Mesenchymal stem cell (in vitro differentiated cells and primary cell): ENCODE results near the gene EDNRA.

Source experiments
- DNase-seq: peaks from one replicate; pipeline ENCODE4 v3.0.0-alpha.2; 2013
- H2AFZ ChIP-seq: one replicate; pipeline ENCODE4 v1.6.1; 2013; ENCODE audit warnings: low read depth, mild to moderate bottlenecking, control low read depth, inconsistent platforms, low read length, moderate library complexity
- H2AK5ac ChIP-seq: 2 replicates; pipeline ENCODE4 v1.6.1; 2013; ENCODE audit warnings: low read length, moderate library complexity, mild to moderate bottlenecking, inconsistent platforms; ENCODE audit not compliant: severe bottlenecking
- H2BK120ac ChIP-seq: one replicate; pipeline ENCODE4 v1.6.1; 2013; ENCODE audit warnings: low read depth, mild to moderate bottlenecking, inconsistent platforms, low read length, moderate library complexity
- H2BK12ac ChIP-seq, 2 experiments: one replicate each; pipeline ENCODE4 v1.6.1; 2013; ENCODE audit warnings: inconsistent platforms in 2 of 2, low read length in 2 of 2, mild to moderate bottlenecking in 2 of 2, moderate library complexity in 2 of 2, control low read depth in 1 of 2
- H2BK15ac ChIP-seq: one replicate; pipeline ENCODE4 v1.6.1; 2013; ENCODE audit warnings: mild to moderate bottlenecking, low read depth, inconsistent platforms; ENCODE audit not compliant: poor library complexity, severe bottlenecking
- H2BK5ac ChIP-seq: 2 replicates; pipeline ENCODE4 v1.6.1; 2013; ENCODE audit warnings: low read depth, mild to moderate bottlenecking, low read length, control low read depth, inconsistent platforms; ENCODE audit not compliant: poor library complexity, severe bottlenecking
- H3K14ac ChIP-seq, 2 experiments: one replicate each; pipeline ENCODE4 v1.6.1; 2013; ENCODE audit warnings: inconsistent platforms in 2 of 2, low read length in 2 of 2, control low read depth in 1 of 2, mild to moderate bottlenecking in 1 of 2, moderate library complexity in 1 of 2
- H3K18ac ChIP-seq, 2 experiments: one replicate each; pipeline ENCODE4 v1.6.1; 2013; ENCODE audit warnings: inconsistent platforms in 2 of 2, low read length in 2 of 2, control low read depth in 1 of 2, low read depth in 1 of 2, mild to moderate bottlenecking in 1 of 2
- H3K23ac ChIP-seq, 2 experiments: one replicate each; pipeline ENCODE4 v1.6.1; 2013; ENCODE audit warnings: inconsistent platforms in 2 of 2, low read length in 2 of 2, mild to moderate bottlenecking in 2 of 2, moderate library complexity in 2 of 2, control low read depth in 1 of 2
- H3K27ac ChIP-seq: 2 replicates; pipeline ENCODE4 v1.5.1; 2013; ENCODE audit warnings: mild to moderate bottlenecking, moderate library complexity, low read length, control low read depth, inconsistent platforms; ENCODE audit not compliant: poor library complexity, severe bottlenecking
- H3K27me3 ChIP-seq, 2 experiments: 2 replicates each; pipeline versions ENCODE4 v1.6.1 to v1.7.0; 2013; ENCODE audit warnings: low read length in 2 of 2, mild to moderate bottlenecking in 2 of 2, moderate library complexity in 2 of 2, control low read depth in 1 of 2, inconsistent platforms in 1 of 2; ENCODE audit not compliant: control insufficient read depth in 1 of 2, insufficient read depth in 1 of 2
- H3K36me3 ChIP-seq, 2 experiments: 2 replicates each; pipeline versions ENCODE4 v1.6.1 to v1.7.0; 2013; ENCODE audit warnings: low read length in 2 of 2, control low read depth in 1 of 2, inconsistent platforms in 1 of 2, low read depth in 1 of 2, mild to moderate bottlenecking in 1 of 2; ENCODE audit not compliant: insufficient read depth in 2 of 2, control insufficient read depth in 1 of 2
- H3K4ac ChIP-seq, 2 experiments: one replicate each; pipeline ENCODE4 v1.6.1; 2013; ENCODE audit warnings: inconsistent platforms in 2 of 2, low read length in 2 of 2, mild to moderate bottlenecking in 2 of 2, moderate library complexity in 2 of 2, control low read depth in 1 of 2, low read depth in 1 of 2
- H3K4me1 ChIP-seq: 2 replicates; pipeline ENCODE4 v1.6.1; 2013; ENCODE audit warnings: low read depth, low read length, control low read depth; ENCODE audit not compliant: control insufficient read depth, insufficient read depth
- H3K4me2 ChIP-seq: 2 replicates; pipeline ENCODE4 v1.6.1; 2013; ENCODE audit warnings: low read length, mild to moderate bottlenecking, inconsistent platforms; ENCODE audit not compliant: poor library complexity, severe bottlenecking
- H3K4me3 ChIP-seq, 2 experiments: 2 replicates each; pipeline versions ENCODE4 v1.5.1 to v1.7.0; 2013; ENCODE audit warnings: low read length in 2 of 2, mild to moderate bottlenecking in 2 of 2, control low read depth in 1 of 2, low read depth in 1 of 2; ENCODE audit not compliant: insufficient read depth in 1 of 2
- H3K79me1 ChIP-seq: replicated peaks from 2 replicates; pipeline ENCODE4 v1.6.1; 2013; ENCODE audit warnings: mild to moderate bottlenecking, control low read depth, low read length, inconsistent platforms; ENCODE audit not compliant: poor library complexity, severe bottlenecking
- H3K9ac ChIP-seq: 2 replicates; pipeline ENCODE4 v1.7.0; 2013; ENCODE audit warnings: mild to moderate bottlenecking, low read length, moderate library complexity
- H3K9me3 ChIP-seq: 2 replicates; pipeline ENCODE4 v1.7.0; 2013; ENCODE audit warnings: mild to moderate bottlenecking, low read length; ENCODE audit not compliant: control insufficient read depth
- H4K8ac ChIP-seq: one replicate; pipeline ENCODE4 v1.6.1; 2013; ENCODE audit warnings: inconsistent platforms, mild to moderate bottlenecking, low read length, moderate library complexity
- H4K91ac ChIP-seq: one replicate; pipeline ENCODE4 v1.6.1; 2013; ENCODE audit warnings: mild to moderate bottlenecking, low read length, inconsistent platforms
- WGBS: methylation state at CpG from one replicate; pipeline ENCODE4 v1.1.7; 2013; ENCODE audit warnings: mixed read lengths; 5-methylcytosine and 5-hydroxymethylcytosine counted together

The EDNRA gene

GRCh38 chr4:147498031-147498660 is 17.2 kb downstream of the EDNRA start:
- Histone ChIP-seq H3K4me1 (peaks cover 7% of the 10 kb centered on the region), H3K14ac (no peak overlapping the region), H2AK5ac (peak overlapping the region; percentile 81), H3K18ac (peak overlapping the region; percentile 37 to 82), H3K4ac (peak overlapping the region in 1 of 2 experiments; percentile 58), H4K91ac (peak overlapping the region; percentile 86), H3K79me1 (peaks cover 6% of the 10 kb centered on the region), H3K27ac (peak overlapping the region; percentile 92), H3K23ac (no peak overlapping the region), H3K4me3 (no peak overlapping the region), H4K8ac (peak overlapping the region; percentile 55), H3K4me2 (peak overlapping the region; percentile 13), H2BK15ac (peak overlapping the region; percentile 20), H3K9me3 (no peaks in the 10 kb centered on the region), H2BK12ac (peak overlapping the region in 1 of 2 experiments; percentile 90), H2BK120ac (no peak overlapping the region), H2BK5ac (peak overlapping the region; percentile 53), H3K36me3 (no peaks in the 10 kb centered on the region), H2AFZ (no peak overlapping the region), H3K27me3 (no peaks in the 10 kb centered on the region), H3K9ac (no peak overlapping the region)
- DNase-seq = peak; percentile 85
- 57% methylated on average over 3 of the region's 4 CpGs for WGBS

GRCh38 chr4:147508346-147508745 is 27.4 kb downstream of the EDNRA start:
- Histone ChIP-seq H3K36me3 (no peaks in the 10 kb centered on the region), H4K91ac (no peak overlapping the region), H3K4me1 (no peaks in the 10 kb centered on the region), H2BK15ac (no peak overlapping the region), H2BK12ac (no peak overlapping the region), H3K9me3 (no peaks in the 10 kb centered on the region), H3K23ac (no peak overlapping the region), H3K4me2 (no peak overlapping the region), H2AK5ac (no peak overlapping the region), H3K79me1 (peaks cover 2% of the 10 kb centered on the region), H3K27me3 (no peaks in the 10 kb centered on the region), H3K18ac (no peak overlapping the region), H2AFZ (no peak overlapping the region), H3K4me3 (no peak overlapping the region), H3K4ac (no peak overlapping the region), H4K8ac (no peak overlapping the region), H3K27ac (no peak overlapping the region), H3K14ac (no peak overlapping the region), H3K9ac (no peak overlapping the region), H2BK5ac (no peak overlapping the region), H2BK120ac (no peak overlapping the region)
- no peak for DNase-seq
- 85% methylated on average over 2 of the region's 2 CpGs for WGBS

- Histone ChIP-seq H3K4ac (no peak overlapping the region), H3K4me1 (no peaks in the 10 kb centered on the region), H3K4me3 (no peak overlapping the region), H3K27ac (peak overlapping the region; percentile 1), H2BK12ac (no peak overlapping the region), H3K14ac (no peak overlapping the region), H2AK5ac (no peak overlapping the region), H3K27me3 (no peaks in the 10 kb centered on the region), H2AFZ (no peak overlapping the region), H3K79me1 (peaks cover 2% of the 10 kb centered on the region), H3K23ac (peak overlapping the region in 1 of 2 experiments; percentile 6), H2BK15ac (no peak overlapping the region), H3K18ac (no peak overlapping the region), H3K36me3 (no peaks in the 10 kb centered on the region), H4K91ac (no peak overlapping the region), H2BK5ac (no peak overlapping the region), H3K4me2 (no peak overlapping the region), H2BK120ac (no peak overlapping the region), H3K9ac (no peak overlapping the region), H3K9me3 (no peaks in the 10 kb centered on the region), H4K8ac (no peak overlapping the region)
- DNase-seq = no peak
- whole genome bisulfite sequencing = 63% methylated on average over 1 of the region's 2 CpGs
Measured at GRCh38 chr4:147509386-147509785, 28.5 kb downstream of the EDNRA start.

- no peak overlapping the region for H4K8ac ChIP-seq
- H3K4me2 ChIP-seq = no peak overlapping the region
- H2BK15ac ChIP-seq = no peak overlapping the region
- no peaks in the 10 kb centered on the region for H3K4me1 ChIP-seq
- no peaks in the 10 kb centered on the region for H3K9me3 ChIP-seq
- H3K27ac ChIP-seq = no peak overlapping the region
- no peak overlapping the region for H3K18ac ChIP-seq
- WGBS = 95% methylated on average over 1 of the region's 2 CpGs
- no peak overlapping the region for H2AFZ ChIP-seq
- H2BK5ac ChIP-seq = no peak overlapping the region
- no peak overlapping the region for H3K14ac ChIP-seq
- H2AK5ac ChIP-seq = no peak overlapping the region
- H3K36me3 ChIP-seq = no peaks in the 10 kb centered on the region
- H3K23ac ChIP-seq = no peak overlapping the region
- H4K91ac ChIP-seq = no peak overlapping the region
- no peak for DNase-seq
- H3K4me3 ChIP-seq = no peak overlapping the region
- no peak overlapping the region for H3K4ac ChIP-seq
- H2BK120ac ChIP-seq = no peak overlapping the region
- peak overlapping the region; percentile 18 for H3K9ac ChIP-seq
- no peak overlapping the region for H2BK12ac ChIP-seq
- H3K79me1 ChIP-seq = no peaks in the 10 kb centered on the region
- no peaks in the 10 kb centered on the region for H3K27me3 ChIP-seq
Measured at GRCh38 chr4:147510962-147511668, 30.2 kb downstream of the EDNRA start.
